ENCODE results near the gene MS4A4E. TPM values are rescaled to one million over a fixed set of nuclear protein-coding genes. Genes with fewer than 3 reads are reported as not detected.

The MS4A4E gene
- total RNA-seq, 3 donors from 2014 or later (not counting 1 experiment from before 2014, with no cell fraction given), result 0.92 to 23.2 (median 1.8) TPM

- Histone ChIP-seq H3K27me3 (ENCODE audit: control insufficient read depth, insufficient read depth, low read length) (no peaks in the 10 kb centered on the region), H3K4me3 (ENCODE audit: low read length) (no peak overlapping the region), H3K27ac (ENCODE audit: low read length) (no peak overlapping the region), H3K36me3 (ENCODE audit: control insufficient read depth, insufficient read depth, low read length) (no peaks in the 10 kb centered on the region), H3K4me1 (ENCODE audit: control insufficient read depth, insufficient read depth, low read length) (no peaks in the 10 kb centered on the region), H3K9me3 (ENCODE audit: control insufficient read depth, insufficient read depth, low read length) (no peaks in the 10 kb centered on the region)
- H3K27ac Mint-ChIP-seq, result no peak overlapping the region
- intact Hi-C loops (cut with micrococcal nuclease), result no loop called here
- no peaks in the 10 kb centered on the region for H3K36me3 Mint-ChIP-seq
- DNase-seq, result no peak
- 28% methylated on average over 2 of the region's 5 CpGs for WGBS (ENCODE audit: insufficient coverage)
- peaks cover 10 to 14% of the 10 kb centered on the region in 2 donors for H3K4me1 Mint-ChIP-seq
- no peak for TF ChIP-seq CTCF (IDR thresholded peaks at IDR 0.05)
- H3K4me3 Mint-ChIP-seq, result no peak overlapping the region
- H3K27me3 Mint-ChIP-seq (ENCODE audit: low read depth in 2 of 2), result peaks cover 5 to 7% of the 10 kb centered on the region in 2 donors
- peak in 1 of 3 donors; percentile 37 for ATAC-seq
- no peaks in the 10 kb centered on the region for H3K9me3 Mint-ChIP-seq
Observed at GRCh38 chr11:60175860-60176275, 67.1 kb downstream of the MS4A4E start.

- intact Hi-C loops (cut with micrococcal nuclease), result no loop called here
- no peaks in the 10 kb centered on the region for H3K4me1 ChIP-seq (ENCODE audit: control insufficient read depth, insufficient read depth, low read length)
- no peak overlapping the region for H3K27ac ChIP-seq (ENCODE audit: low read length)
- no peaks in the 10 kb centered on the region for H3K27me3 ChIP-seq (ENCODE audit: control insufficient read depth, insufficient read depth, low read length)
- Mint-ChIP-seq H3K4me3 (no peak overlapping the region), H3K4me1 (peaks cover 10 to 14% of the 10 kb centered on the region in 2 donors), H3K27me3 (ENCODE audit: low read depth in 2 of 2) (peaks cover 0 to 5% of the 10 kb centered on the region in 2 donors), H3K9me3 (no peaks in the 10 kb centered on the region), H3K36me3 (no peaks in the 10 kb centered on the region), H3K27ac (no peak overlapping the region)
- peaks cover 8% of the 10 kb centered on the region for H3K9me3 ChIP-seq (ENCODE audit: control insufficient read depth, insufficient read depth, low read length)
- DNase-seq (no peak), ATAC-seq (no peak)
- no peak for TF ChIP-seq CTCF (IDR thresholded peaks at IDR 0.05)
- H3K4me3 ChIP-seq (ENCODE audit: low read length), result no peak overlapping the region
- no peaks in the 10 kb centered on the region for H3K36me3 ChIP-seq (ENCODE audit: control insufficient read depth, insufficient read depth, low read length)
Observed at GRCh38 chr11:60172011-60172410, 70.9 kb downstream of the MS4A4E start.

- H3K9me3 Mint-ChIP-seq, result no peaks in the 10 kb centered on the region
- no peaks in the 10 kb centered on the region for H3K36me3 Mint-ChIP-seq
- ATAC-seq, result no peak
- Histone ChIP-seq H3K9me3 (ENCODE audit: control insufficient read depth, insufficient read depth, low read length) (peaks cover 8% of the 10 kb centered on the region), H3K4me3 (ENCODE audit: low read length) (no peak overlapping the region), H3K27me3 (ENCODE audit: control insufficient read depth, insufficient read depth, low read length) (no peaks in the 10 kb centered on the region), H3K27ac (ENCODE audit: low read length) (no peak overlapping the region), H3K36me3 (ENCODE audit: control insufficient read depth, insufficient read depth, low read length) (no peaks in the 10 kb centered on the region), H3K4me1 (ENCODE audit: control insufficient read depth, insufficient read depth, low read length) (no peaks in the 10 kb centered on the region)
- H3K27ac Mint-ChIP-seq, result no peak overlapping the region
- intact Hi-C loops (cut with micrococcal nuclease), result no loop called here
- H3K27me3 Mint-ChIP-seq (ENCODE audit: low read depth in 2 of 2), result peaks cover 5 to 6% of the 10 kb centered on the region in 2 donors
- WGBS (ENCODE audit: insufficient coverage), result 90% methylated on average over 1 of the region's 1 CpG
- DNase-seq, result no peak
- no peak for TF ChIP-seq CTCF (IDR thresholded peaks at IDR 0.05)
- no peak overlapping the region for H3K4me3 Mint-ChIP-seq
- peaks cover under 1 to 2% of the 10 kb centered on the region in 2 donors for H3K4me1 Mint-ChIP-seq
Observed at GRCh38 chr11:60170566-60170965, 72.4 kb downstream of the MS4A4E start.

GRCh38 chr11:60169264-60169915, 73.5 kb downstream of the MS4A4E start:
- ATAC-seq (no peak), DNase-seq (peak in 1 of 2 donors; percentile 6)
- Histone ChIP-seq H3K4me1 (ENCODE audit: control insufficient read depth, insufficient read depth, low read length) (no peaks in the 10 kb centered on the region), H3K9me3 (ENCODE audit: control insufficient read depth, insufficient read depth, low read length) (peaks cover 8% of the 10 kb centered on the region), H3K27me3 (ENCODE audit: control insufficient read depth, insufficient read depth, low read length) (no peaks in the 10 kb centered on the region), H3K4me3 (ENCODE audit: low read length) (no peak overlapping the region), H3K36me3 (ENCODE audit: control insufficient read depth, insufficient read depth, low read length) (no peaks in the 10 kb centered on the region), H3K27ac (ENCODE audit: low read length) (no peak overlapping the region)
- Mint-ChIP-seq H3K4me1 (no peaks in the 10 kb centered on the region), H3K4me3 (no peak overlapping the region), H3K27ac (no peak overlapping the region), H3K36me3 (no peaks in the 10 kb centered on the region), H3K9me3 (no peaks in the 10 kb centered on the region), H3K27me3 (ENCODE audit: low read depth in 2 of 2) (peaks cover 0 to 7% of the 10 kb centered on the region in 2 donors)
- WGBS (ENCODE audit: insufficient coverage), result 83% methylated on average over 6 of the region's 6 CpGs
- TF ChIP-seq CTCF (IDR thresholded peaks at IDR 0.05), result no peak
- intact Hi-C loops (cut with micrococcal nuclease), result no loop called here

Measured in natural killer cell (primary cell).